Stimulated activated memory B cell treated with anti-CD40 and anti-IgM and Interleukin-4, amounts not matched to agents 10 μg/mL and 1 μg/mL and 100 μg/mL, for 72 hours (primary cell): Measurements from ENCODE around the gene FGD1.

Source experiments
- ATAC-seq: fragments of 150-1000 bp; cut with Tn5 transposase; 2 replicates; pipeline ENCODE4 v1.10.0; 2021
- H3K27ac Mint-ChIP-seq: one replicate; pipeline ENCODE4 v1.8.0; 2022; ENCODE audit warnings: mild to moderate bottlenecking, mixed read lengths
- H3K27me3 Mint-ChIP-seq: one replicate; pipeline ENCODE4 v1.8.0; 2022; ENCODE audit warnings: mixed read lengths
- H3K36me3 Mint-ChIP-seq: one replicate; pipeline ENCODE4 v1.8.0; 2022; ENCODE audit warnings: mixed read lengths
- H3K4me1 Mint-ChIP-seq: one replicate; pipeline ENCODE4 v1.8.0; 2022; ENCODE audit warnings: mixed read lengths
- H3K4me3 Mint-ChIP-seq: one replicate; pipeline ENCODE4 v1.8.0; 2022; ENCODE audit warnings: mild to moderate bottlenecking, moderate library complexity, mixed read lengths
- H3K9me3 Mint-ChIP-seq: one replicate; pipeline ENCODE4 v1.8.0; 2022; ENCODE audit warnings: mixed read lengths

The FGD1 gene

GRCh38 chrX:54484666-54485065 is 11.4 kb downstream of the FGD1 start:
- H3K9me3 Mint-ChIP-seq = no peaks in the 10 kb centered on the region
- H3K27ac Mint-ChIP-seq = no peak overlapping the region
- H3K36me3 Mint-ChIP-seq = no peaks in the 10 kb centered on the region
- ATAC-seq = no peak
- H3K4me3 Mint-ChIP-seq = no peak overlapping the region
- no peaks in the 10 kb centered on the region for H3K4me1 Mint-ChIP-seq
- H3K27me3 Mint-ChIP-seq = no peaks in the 10 kb centered on the region

- no peaks in the 10 kb centered on the region for H3K9me3 Mint-ChIP-seq
- no peak overlapping the region for H3K4me3 Mint-ChIP-seq
- H3K36me3 Mint-ChIP-seq = no peaks in the 10 kb centered on the region
- no peak for ATAC-seq
- peaks cover 4% of the 10 kb centered on the region for H3K4me1 Mint-ChIP-seq
- H3K27ac Mint-ChIP-seq = no peak overlapping the region
- H3K27me3 Mint-ChIP-seq = no peaks in the 10 kb centered on the region
These were observed 12.1 kb downstream of the FGD1 start for GRCh38 chrX:54483946-54484345.

- Mint-ChIP-seq H3K36me3 (no peaks in the 10 kb centered on the region), H3K9me3 (no peaks in the 10 kb centered on the region), H3K27ac (no peak overlapping the region), H3K4me1 (peaks cover 4% of the 10 kb centered on the region), H3K27me3 (no peaks in the 10 kb centered on the region), H3K4me3 (no peak overlapping the region)
- ATAC-seq = no peak
These were observed 13.0 kb downstream of the FGD1 start for GRCh38 chrX:54482839-54483593.

GRCh38 chrX:54479136-54480111 is 16.6 kb downstream of the FGD1 start:
- H3K27ac Mint-ChIP-seq = no peak overlapping the region
- ATAC-seq = no peak
- no peaks in the 10 kb centered on the region for H3K9me3 Mint-ChIP-seq

GRCh38 chrX:54473993-54474859 is 21.8 kb downstream of the FGD1 start:
- Mint-ChIP-seq H3K4me1 (peaks cover 1% of the 10 kb centered on the region), H3K27ac (no peak overlapping the region), H3K36me3 (no peaks in the 10 kb centered on the region), H3K9me3 (no peaks in the 10 kb centered on the region), H3K4me3 (no peak overlapping the region), H3K27me3 (no peaks in the 10 kb centered on the region)
- no peak for ATAC-seq

More at GRCh38 chrX:54479136-54480111, 16.6 kb downstream of the FGD1 start:
- Mint-ChIP-seq H3K36me3 (no peaks in the 10 kb centered on the region), H3K4me3 (no peak overlapping the region), H3K27me3 (no peaks in the 10 kb centered on the region), H3K4me1 (peaks cover 4% of the 10 kb centered on the region)

GRCh38 chrX:54470054-54470760 is 25.8 kb downstream of the FGD1 start:
- no peaks in the 10 kb centered on the region for H3K9me3 Mint-ChIP-seq
- no peaks in the 10 kb centered on the region for H3K4me1 Mint-ChIP-seq
- H3K27me3 Mint-ChIP-seq = no peaks in the 10 kb centered on the region
- no peaks in the 10 kb centered on the region for H3K36me3 Mint-ChIP-seq
- H3K27ac Mint-ChIP-seq = no peak overlapping the region
- H3K4me3 Mint-ChIP-seq = no peak overlapping the region
- ATAC-seq = no peak

- peaks cover 11% of the 10 kb centered on the region for H3K36me3 Mint-ChIP-seq
- no peak overlapping the region for H3K27ac Mint-ChIP-seq
- no peaks in the 10 kb centered on the region for H3K9me3 Mint-ChIP-seq
- H3K27me3 Mint-ChIP-seq = no peaks in the 10 kb centered on the region
- H3K4me3 Mint-ChIP-seq = no peak overlapping the region
- no peaks in the 10 kb centered on the region for H3K4me1 Mint-ChIP-seq
- no peak for ATAC-seq
These were observed 43.1 kb downstream of the FGD1 start for GRCh38 chrX:54452920-54453319.

GRCh38 chrX:54449929-54450328 is 46.1 kb downstream of the FGD1 start:
- H3K9me3 Mint-ChIP-seq = no peaks in the 10 kb centered on the region
- no peak overlapping the region for H3K27ac Mint-ChIP-seq
- no peaks in the 10 kb centered on the region for H3K4me1 Mint-ChIP-seq
- ATAC-seq = no peak
- peaks cover 17% of the 10 kb centered on the region for H3K36me3 Mint-ChIP-seq
- no peak overlapping the region for H3K4me3 Mint-ChIP-seq
- no peaks in the 10 kb centered on the region for H3K27me3 Mint-ChIP-seq

GRCh38 chrX:54447461-54447860 is 48.6 kb downstream of the FGD1 start:
- Mint-ChIP-seq H3K9me3 (no peaks in the 10 kb centered on the region), H3K4me3 (no peak overlapping the region), H3K27me3 (no peaks in the 10 kb centered on the region), H3K4me1 (peaks cover 8% of the 10 kb centered on the region), H3K36me3 (peaks cover 26% of the 10 kb centered on the region), H3K27ac (no peak overlapping the region)
- ATAC-seq = no peak

- ATAC-seq = no peak
These were observed 50.0 kb downstream of the FGD1 start for GRCh38 chrX:54446084-54446483.

GRCh38 chrX:54444752-54445151 is 51.3 kb downstream of the FGD1 start:
- Mint-ChIP-seq H3K27me3 (no peaks in the 10 kb centered on the region), H3K27ac (no peak overlapping the region), H3K36me3 (peaks cover 21% of the 10 kb centered on the region), H3K9me3 (no peaks in the 10 kb centered on the region), H3K4me3 (no peak overlapping the region), H3K4me1 (peaks cover 22% of the 10 kb centered on the region)
- ATAC-seq = no peak

More at GRCh38 chrX:54446084-54446483, 50.0 kb downstream of the FGD1 start:
- H3K36me3 Mint-ChIP-seq = peaks cover 26% of the 10 kb centered on the region
- H3K27me3 Mint-ChIP-seq = no peaks in the 10 kb centered on the region
- no peaks in the 10 kb centered on the region for H3K9me3 Mint-ChIP-seq
- no peak overlapping the region for H3K4me3 Mint-ChIP-seq
- peaks cover 22% of the 10 kb centered on the region for H3K4me1 Mint-ChIP-seq
- H3K27ac Mint-ChIP-seq = no peak overlapping the region

- Mint-ChIP-seq H3K36me3 (peaks cover 21% of the 10 kb centered on the region), H3K27me3 (no peaks in the 10 kb centered on the region), H3K4me1 (peaks cover 22% of the 10 kb centered on the region), H3K9me3 (no peaks in the 10 kb centered on the region), H3K4me3 (no peak overlapping the region), H3K27ac (no peak overlapping the region)
- ATAC-seq = no peak
These were observed 53.2 kb downstream of the FGD1 start for GRCh38 chrX:54442790-54443189.

GRCh38 chrX:54439960-54440871 is 55.8 kb downstream of the FGD1 start, which contains the start of gene TSR2:
TSR2 (plus strand) TSS chrX:54440404; CDS start chrX:54440422, 18 bp downstream.
- peaks cover 22% of the 10 kb centered on the region for H3K4me1 Mint-ChIP-seq
- peak; percentile 95 for ATAC-seq
- H3K27me3 Mint-ChIP-seq = no peaks in the 10 kb centered on the region
- H3K27ac Mint-ChIP-seq = peak within 1 kb of the TSS; percentile 90
- peak within 1 kb of the TSS; percentile 99 for H3K4me3 Mint-ChIP-seq
- peaks cover 16% of the 10 kb centered on the region for H3K36me3 Mint-ChIP-seq
- no peaks in the 10 kb centered on the region for H3K9me3 Mint-ChIP-seq
